BJ (cell line): ENCODE measurements around the gene ABO. TPM values are rescaled to one million over a fixed set of nuclear protein-coding genes. Genes with fewer than 3 reads are reported as not detected.
"Not testable (repeated sequence)": the region's sequence is repeated elsewhere in the genome, so short reads cannot be mapped to it uniquely, and the experiment has no call there.

ENCODE experiments used
- CTCF ChIA-PET: fragments of 350-600 bp; formaldehyde crosslinking; extraction: SDS; loops from one replicate; lab custom pipeline; 2021; ENCODE audit warnings: antibody characterized with exemption, inconsistent platforms; lab: Yijun Ruan, JAX
- POLR2A ChIA-PET: fragments of 300-600 bp; sonication (Branson Sonifier 250); formaldehyde crosslinking; extraction: SDS; loops from one replicate; lab custom pipeline; 2021; ENCODE audit warnings: antibody characterized with exemption; lab: Charles Lee
- DNase-seq: peaks from one replicate; pipeline ENCODE4 v3.0.0-alpha.2; 2011; ENCODE audit warnings: low read depth
- H3K27me3 ChIP-seq: 2 replicates; pipeline ENCODE4 v1.6.0; 2011; ENCODE audit warnings: low read length; ENCODE audit not compliant: control insufficient read depth, insufficient read depth
- H3K36me3 ChIP-seq: 2 replicates; pipeline ENCODE4 v1.5.1; 2011; ENCODE audit warnings: low read length; ENCODE audit not compliant: control insufficient read depth, insufficient read depth
- H3K4me3 ChIP-seq: 2 replicates; pipeline ENCODE4 v1.5.1; 2011; ENCODE audit warnings: low read depth, mild to moderate bottlenecking, control low read depth, low read length
- CTCF ChIP-seq: IDR thresholded peaks from 2 replicates; pipeline ENCODE4 v1.5.1; 2011; ENCODE audit warnings: low read depth, mild to moderate bottlenecking, control low read depth, inconsistent platforms, low read length, moderate library complexity; ENCODE audit not compliant: insufficient read depth
- polyA plus RNA-seq: library from polyadenylated mRNA; depleted of rRNA; stranded (reverse); fragments of >200 nt; gene quantifications from 2 replicates; pipeline ENCODE4 v1.2.3, GENCODE V29; 2011

Gene ABO
- polyA plus RNA-seq, 1 experiment = not detected

GRCh38 chr9:133321411-133321935 lies 46.5 kb upstream of the ABO start:
- CTCF ChIA-PET = no interaction called here
- POLR2A ChIA-PET = no interaction called here

GRCh38 chr9:133320421-133320881 lies 45.5 kb upstream of the ABO start:
- Histone ChIP-seq H3K27me3 (no peaks in the 10 kb centered on the region), H3K36me3 (no peaks in the 10 kb centered on the region), H3K4me3 (no peak overlapping the region)
- no peak for TF ChIP-seq CTCF
- DNase-seq = no peak
- POLR2A ChIA-PET = no interaction called here
- CTCF ChIA-PET = interaction anchor here (0.8 kb wide), 1 partner anchor 12 kb away, joined by 3 read pairs; no protein-coding TSS in a partner anchor

More at GRCh38 chr9:133321411-133321935, 46.5 kb upstream of the ABO start:
- Histone ChIP-seq H3K4me3 (no peak overlapping the region), H3K36me3 (no peaks in the 10 kb centered on the region), H3K27me3 (no peaks in the 10 kb centered on the region)
- DNase-seq = no peak
- no peak for TF ChIP-seq CTCF

GRCh38 chr9:133317551-133317950 lies 42.5 kb upstream of the ABO start:
- CTCF ChIA-PET, H3K27me3 ChIP-seq, H3K36me3 ChIP-seq, POLR2A ChIA-PET, H3K4me3 ChIP-seq, DNase-seq: not testable (repeated sequence)

GRCh38 chr9:133315997-133316396 lies 41.0 kb upstream of the ABO start:
- no peaks in the 10 kb centered on the region for H3K27me3 ChIP-seq
- TF ChIP-seq CTCF = no peak
- no peak overlapping the region for H3K4me3 ChIP-seq
- CTCF ChIA-PET = no interaction called here
- H3K36me3 ChIP-seq = no peaks in the 10 kb centered on the region
- POLR2A ChIA-PET = no interaction called here
- no peak for DNase-seq

GRCh38 chr9:133309608-133310007 lies 34.6 kb upstream of the ABO start:
- Histone ChIP-seq H3K4me3 (no peak overlapping the region), H3K27me3 (no peaks in the 10 kb centered on the region; the same call in 1 of the 2 replicates), H3K36me3 (no peaks in the 10 kb centered on the region)
- no peak for DNase-seq
- ChIA-PET POLR2A (no interaction called here), CTCF (interaction anchor here (0.6 kb wide), 1 partner anchor 71 kb away, joined by 3 read pairs; no protein-coding TSS in a partner anchor)
- no peak for TF ChIP-seq CTCF

GRCh38 chr9:133307301-133307700 lies 32.3 kb upstream of the ABO start:
- H3K36me3 ChIP-seq = no peaks in the 10 kb centered on the region
- TF ChIP-seq CTCF = no peak
- no peak overlapping the region for H3K4me3 ChIP-seq
- DNase-seq = no peak
- ChIA-PET CTCF (no interaction called here), POLR2A (no interaction called here)
- no peaks in the 10 kb centered on the region; the same call in 1 of the 2 replicates for H3K27me3 ChIP-seq
